NK-92 treated with Interleukin-12 subunit alpha and Interleukin-12 subunit beta, amount 100 ng/mL, for 24 hours (cell line): ENCODE data around the gene RIPOR2.

ENCODE experiments used
- DNase-seq: peaks from one replicate; lab custom pipeline; 2025; lab: John Stamatoyannopoulos, UW

Gene RIPOR2, protein sequence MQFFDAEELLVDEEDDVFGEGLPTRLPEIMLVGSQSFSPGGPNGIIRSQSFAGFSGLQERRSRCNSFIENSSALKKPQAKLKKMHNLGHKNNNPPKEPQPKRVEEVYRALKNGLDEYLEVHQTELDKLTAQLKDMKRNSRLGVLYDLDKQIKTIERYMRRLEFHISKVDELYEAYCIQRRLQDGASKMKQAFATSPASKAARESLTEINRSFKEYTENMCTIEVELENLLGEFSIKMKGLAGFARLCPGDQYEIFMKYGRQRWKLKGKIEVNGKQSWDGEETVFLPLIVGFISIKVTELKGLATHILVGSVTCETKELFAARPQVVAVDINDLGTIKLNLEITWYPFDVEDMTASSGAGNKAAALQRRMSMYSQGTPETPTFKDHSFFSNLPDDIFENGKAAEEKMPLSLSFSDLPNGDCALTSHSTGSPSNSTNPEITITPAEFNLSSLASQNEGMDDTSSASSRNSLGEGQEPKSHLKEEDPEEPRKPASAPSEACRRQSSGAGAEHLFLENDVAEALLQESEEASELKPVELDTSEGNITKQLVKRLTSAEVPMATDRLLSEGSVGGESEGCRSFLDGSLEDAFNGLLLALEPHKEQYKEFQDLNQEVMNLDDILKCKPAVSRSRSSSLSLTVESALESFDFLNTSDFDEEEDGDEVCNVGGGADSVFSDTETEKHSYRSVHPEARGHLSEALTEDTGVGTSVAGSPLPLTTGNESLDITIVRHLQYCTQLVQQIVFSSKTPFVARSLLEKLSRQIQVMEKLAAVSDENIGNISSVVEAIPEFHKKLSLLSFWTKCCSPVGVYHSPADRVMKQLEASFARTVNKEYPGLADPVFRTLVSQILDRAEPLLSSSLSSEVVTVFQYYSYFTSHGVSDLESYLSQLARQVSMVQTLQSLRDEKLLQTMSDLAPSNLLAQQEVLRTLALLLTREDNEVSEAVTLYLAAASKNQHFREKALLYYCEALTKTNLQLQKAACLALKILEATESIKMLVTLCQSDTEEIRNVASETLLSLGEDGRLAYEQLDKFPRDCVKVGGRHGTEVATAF

DNA sequence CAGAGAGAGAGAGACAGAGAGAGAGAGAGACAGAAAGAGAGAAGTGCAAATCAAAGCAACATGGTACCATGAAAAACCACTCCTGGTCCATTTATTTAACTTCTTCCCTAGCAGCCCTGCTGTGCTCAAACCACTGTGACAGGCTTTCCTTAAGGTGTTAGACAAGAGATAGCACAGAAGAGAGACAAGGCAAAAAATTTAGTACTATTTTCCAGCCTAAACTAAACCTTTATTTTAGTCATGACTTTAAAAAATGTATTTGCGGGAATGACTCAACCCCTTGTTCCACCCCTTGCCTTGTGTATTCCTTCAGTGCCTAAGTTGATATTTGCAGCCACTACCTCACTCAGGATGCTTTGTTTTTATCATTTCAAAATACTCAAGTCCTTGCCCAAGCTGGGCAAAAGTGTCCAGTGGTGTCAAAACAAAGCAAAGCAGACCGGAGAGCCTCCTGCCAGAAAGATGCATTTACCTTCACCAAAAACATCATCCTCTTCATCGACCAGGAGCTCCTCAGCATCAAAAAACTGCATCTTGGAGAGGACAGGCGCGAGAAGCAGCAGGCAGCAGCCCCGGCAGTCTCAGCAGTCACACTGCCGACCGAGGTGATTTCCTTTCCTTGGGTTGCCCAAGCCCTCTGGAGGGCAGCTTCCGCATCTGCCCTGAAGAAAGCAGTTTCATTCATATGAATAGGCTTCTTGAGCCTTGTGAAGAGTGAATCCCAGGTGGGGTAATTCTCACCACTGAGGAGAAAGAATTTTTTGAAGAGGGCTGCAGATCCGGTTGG, at the start of gene RIPOR2:
TSS of gene RIPOR2 (minus strand) at position 595 of the 787 bp plus-strand sequence. CDS start at position 533, 62 bp downstream.
- no peak for DNase-seq

DNA sequence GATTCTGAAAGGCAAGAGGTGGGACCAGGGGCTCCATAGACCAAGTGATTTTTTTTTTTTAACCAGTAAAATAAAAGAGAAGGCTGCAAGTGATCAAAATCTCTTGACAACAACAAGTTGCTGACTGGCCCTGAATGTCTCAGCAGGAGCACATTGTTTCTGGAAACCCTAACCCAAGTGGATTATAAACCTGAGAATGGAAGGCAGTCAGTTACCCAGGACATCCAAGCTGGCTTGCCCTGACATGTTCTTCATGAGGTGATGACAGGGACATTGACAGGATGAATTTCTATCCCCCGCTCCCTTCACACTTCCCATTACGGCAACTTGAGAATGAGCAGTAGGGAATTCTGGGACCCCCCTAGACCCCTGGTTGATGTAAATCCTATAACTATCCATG, 49.6 kb upstream of the RIPOR2 start:
- no peak for DNase-seq

DNA sequence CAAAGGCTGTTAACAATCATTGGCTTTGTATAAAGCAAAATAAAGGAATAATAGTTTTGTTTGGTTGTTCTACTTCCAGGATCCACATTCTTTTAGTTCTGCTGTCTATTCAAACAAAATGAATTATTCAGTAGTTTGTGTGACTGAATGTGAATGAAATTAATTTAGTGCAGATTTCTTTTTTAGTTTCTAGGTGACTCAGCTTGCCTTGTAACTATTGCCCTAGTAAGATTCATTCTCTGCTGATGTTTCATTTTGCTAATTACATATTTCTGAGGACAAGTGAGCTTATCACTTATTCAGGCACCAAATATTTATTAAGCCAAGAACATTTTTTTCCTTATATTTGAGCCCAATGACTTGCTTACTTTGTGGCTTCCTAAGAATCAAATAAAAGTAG, 46.5 kb upstream of the RIPOR2 start:
- DNase-seq: no peak

DNA sequence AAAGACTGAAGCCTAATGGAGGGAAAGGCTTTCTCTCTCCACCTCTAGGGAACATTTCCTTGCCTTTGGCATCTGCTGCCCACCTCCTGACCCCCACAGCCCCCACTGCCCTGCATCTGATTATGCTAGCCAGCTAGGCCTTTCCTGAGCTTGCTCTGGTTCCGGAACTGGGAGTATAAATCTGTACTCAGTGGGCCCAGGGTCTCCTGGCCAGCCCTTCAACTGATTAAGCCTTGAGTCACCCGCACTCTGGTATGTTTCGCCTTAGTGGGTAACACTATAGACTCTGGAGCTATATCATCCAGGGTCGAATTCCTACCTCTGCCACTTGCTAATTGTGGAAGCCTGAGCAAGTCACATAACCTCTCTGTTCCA, 45.6 kb upstream of the RIPOR2 start:
- DNase-seq: no peak

DNA sequence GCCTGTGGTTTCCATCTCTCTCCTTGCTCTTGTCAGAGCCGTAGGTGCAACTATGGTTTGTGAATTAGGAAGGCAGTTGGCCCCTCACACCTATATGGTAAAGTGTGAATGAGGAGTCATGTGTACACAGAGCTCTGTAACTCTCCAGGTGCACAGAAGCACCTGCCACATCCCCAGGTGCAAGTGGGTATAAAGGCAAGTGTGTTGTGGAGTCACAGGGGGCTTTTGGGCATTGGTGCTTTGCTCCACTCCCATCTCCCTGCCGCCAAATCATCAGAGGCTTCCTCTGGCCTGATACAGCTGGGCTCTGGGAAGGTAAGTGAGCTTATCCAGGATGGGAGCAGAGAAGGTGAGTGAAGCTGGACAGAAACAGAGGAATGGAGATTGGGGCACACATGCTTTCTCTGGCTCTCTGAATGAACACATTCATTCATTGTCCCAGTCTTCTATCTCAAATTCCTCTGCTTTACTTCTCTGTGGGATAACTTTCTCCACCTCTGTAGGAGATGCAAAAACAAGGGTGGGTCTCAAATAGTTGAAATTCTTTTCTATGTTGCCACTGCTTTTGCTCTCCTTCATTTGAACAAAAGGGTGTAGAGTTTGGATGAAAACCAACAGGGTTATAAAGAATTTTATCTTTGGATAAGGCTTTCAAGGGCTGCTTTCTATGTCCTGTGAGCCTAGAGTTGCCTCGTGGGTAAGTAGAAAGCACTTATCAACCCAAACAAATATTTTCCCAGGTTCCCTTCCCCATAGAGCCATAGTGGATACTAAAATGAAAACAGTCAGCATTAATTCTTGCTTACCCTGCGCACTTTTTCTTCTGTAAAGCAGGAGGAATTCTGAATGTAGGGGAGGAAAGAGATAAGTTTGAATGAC, 45.0 kb upstream of the RIPOR2 start:
- no peak for DNase-seq

DNA sequence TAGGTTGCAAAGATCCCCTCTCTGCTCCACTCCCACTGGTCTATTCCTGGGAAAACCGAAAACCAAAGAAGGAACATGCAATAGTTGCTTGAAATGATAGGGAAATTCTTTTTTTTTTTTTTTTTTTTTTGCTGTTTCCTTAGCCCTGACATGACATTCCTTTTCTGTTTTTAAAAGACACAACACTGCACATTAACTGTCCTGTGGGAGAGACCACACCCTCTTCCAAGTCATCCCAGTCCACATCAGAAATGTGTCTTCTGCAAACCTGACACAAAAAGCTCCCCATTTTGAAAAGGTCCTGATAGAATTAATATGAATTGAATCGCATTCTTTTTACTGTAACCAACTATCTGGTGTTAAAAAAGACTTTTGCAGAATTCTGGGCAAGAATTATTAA, 43.4 kb upstream of the RIPOR2 start:
- DNase-seq: no peak

DNA sequence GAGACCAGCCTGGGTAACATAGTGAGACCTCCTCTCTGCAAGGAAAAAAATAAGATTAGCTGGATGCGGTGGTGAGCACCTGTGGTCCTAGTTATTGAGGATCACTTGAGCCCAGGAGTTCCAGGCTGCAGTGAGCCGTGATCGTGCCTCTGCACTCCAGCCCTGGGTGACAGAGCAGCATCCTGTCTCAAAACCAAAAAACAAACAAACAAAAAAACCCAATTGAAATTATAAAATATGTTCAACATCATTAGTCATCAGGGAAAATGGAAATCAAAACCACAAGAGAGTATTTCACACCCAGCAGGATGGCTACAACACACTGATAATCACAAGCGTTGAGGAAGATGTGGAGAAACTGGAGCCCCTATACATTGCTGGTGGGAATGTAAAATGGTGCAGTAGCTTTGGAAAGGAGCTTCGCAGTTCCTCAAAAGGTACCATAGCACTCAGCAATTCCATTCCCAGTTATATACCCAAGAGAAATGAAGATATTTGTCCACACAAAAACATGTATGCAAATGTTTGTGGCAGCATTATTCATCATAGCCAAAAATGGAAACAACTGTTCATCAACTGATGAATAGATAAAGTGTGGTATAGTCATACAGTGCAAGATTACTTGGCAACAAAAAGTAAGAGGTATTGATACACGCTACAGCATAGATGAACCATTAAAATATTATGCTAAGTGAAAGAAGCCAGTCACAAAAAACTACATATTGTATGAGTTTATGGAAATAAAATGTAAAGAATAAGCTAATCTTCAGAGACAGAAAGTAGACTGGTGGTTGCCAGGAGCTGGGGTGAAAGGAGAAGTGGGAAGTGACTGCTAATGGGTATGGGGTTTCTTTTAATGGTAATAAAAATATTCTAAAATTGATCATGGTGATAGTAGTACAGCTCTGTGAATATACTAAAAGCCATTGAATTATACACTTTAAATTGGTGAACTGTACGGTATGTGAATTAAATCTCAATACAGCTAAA, 38.7 kb upstream of the RIPOR2 start:
- DNase-seq: no peak

DNA sequence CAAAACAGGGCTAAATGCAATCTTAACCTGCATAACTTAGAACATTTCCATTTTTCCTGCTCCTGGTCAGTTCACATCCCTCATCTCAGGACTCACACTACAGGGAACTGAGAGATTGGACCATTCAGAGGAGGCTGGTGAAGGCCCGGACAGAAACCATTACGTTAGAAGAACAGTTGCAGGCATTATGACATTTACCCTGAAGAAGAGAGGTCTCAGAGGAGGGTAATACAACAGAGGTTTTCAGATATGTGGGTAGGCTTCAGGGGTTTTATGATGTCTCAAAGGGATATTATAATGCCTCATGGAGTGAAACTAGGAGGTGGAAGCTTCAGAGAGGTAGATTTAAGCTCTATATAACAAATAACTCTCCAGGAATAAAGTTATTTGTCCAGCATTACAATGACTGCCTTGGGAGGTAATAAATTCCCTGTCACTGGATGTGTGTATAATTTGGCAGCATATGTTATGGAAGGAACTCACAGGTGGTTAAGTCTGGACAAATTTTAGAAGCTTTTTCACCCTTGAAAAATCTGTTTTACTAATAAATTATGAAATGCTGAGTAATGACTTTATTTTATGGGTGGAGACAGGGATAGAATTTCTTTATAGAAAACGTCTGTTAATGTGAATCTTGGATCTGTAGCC, 36.7 kb upstream of the RIPOR2 start:
- no peak for DNase-seq

DNA sequence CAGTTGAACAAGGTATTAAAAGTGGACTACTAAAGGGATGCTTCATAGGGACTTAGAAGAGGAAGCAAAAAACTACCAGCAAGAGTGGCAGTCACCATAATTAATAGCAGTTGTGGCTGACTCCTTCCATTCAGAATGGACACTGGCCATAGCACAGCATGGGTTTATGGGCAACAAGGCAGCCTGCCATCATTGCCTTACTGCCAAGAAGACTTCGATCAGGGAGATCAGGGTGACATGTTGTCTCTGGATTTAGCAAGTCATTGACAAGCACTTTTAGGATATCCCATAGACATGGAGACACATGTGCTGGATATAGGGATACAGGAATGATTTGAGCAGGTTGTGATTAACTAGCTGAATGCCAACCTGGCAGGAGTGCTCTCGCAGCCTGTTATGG, 35.3 kb upstream of the RIPOR2 start:
- no peak for DNase-seq

DNA sequence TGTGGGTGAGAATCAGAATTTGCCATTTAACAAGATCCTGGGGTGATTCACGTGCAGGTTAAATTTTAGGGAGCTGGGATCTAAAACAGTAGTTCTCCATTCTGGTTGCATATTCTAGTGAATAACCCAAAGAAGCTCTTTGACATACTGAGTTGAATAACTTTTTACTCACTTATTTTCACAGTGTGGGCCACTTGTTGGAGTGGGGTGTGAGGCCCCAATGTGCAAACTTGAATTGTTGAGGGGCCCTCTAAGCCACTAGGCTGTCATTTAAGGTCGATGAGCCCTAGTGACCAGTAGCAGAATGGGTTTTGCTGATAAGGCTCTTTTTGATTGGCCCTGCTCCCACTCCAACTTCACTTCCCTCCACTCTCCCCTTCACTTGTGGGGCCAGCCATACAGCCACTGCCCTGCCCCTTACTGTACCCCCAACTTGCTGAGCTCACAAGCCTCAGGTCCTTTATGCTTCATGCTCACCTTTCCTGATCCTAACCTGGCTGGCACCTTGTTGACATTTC, 33.6 kb upstream of the RIPOR2 start:
- DNase-seq: no peak

DNA sequence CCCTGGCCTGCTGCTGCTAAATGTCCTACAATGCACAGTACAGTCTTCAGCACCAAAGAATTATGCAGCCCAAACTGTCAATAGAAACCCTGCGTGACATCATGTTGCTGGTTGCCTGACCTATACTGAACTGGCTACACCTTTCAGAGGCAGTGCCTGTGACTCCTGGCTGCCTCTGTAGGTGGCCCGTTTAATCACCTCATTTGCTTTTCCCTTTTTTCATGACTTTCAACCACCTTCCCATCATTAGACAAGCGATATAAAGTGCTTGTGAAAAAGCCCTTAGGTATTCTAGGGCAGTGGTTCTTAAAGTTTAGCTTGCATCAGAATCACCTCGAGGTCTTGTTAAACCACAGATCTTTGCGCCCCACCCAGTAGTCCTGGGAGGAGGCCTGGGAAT, 33.0 kb upstream of the RIPOR2 start:
- no peak for DNase-seq

DNA sequence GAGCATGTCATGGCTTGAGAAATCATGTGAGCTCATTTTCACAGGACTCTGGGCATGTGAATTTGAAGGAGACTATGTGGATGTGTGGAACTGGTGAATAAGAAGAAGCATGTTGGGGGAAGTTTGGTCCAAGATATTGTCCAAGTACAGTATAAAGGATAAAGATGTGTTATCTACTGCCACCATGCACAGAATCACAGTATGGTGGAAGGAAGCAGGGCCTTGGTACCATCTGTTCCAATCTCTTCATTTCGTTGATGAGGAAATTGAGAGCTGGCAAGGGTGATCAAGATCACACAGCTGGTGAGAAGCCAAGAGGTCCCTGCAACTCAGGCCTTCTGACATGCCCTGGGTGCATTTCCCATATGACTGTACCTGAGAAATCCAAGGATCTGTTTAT, 31.5 kb upstream of the RIPOR2 start:
- DNase-seq: no peak

DNA sequence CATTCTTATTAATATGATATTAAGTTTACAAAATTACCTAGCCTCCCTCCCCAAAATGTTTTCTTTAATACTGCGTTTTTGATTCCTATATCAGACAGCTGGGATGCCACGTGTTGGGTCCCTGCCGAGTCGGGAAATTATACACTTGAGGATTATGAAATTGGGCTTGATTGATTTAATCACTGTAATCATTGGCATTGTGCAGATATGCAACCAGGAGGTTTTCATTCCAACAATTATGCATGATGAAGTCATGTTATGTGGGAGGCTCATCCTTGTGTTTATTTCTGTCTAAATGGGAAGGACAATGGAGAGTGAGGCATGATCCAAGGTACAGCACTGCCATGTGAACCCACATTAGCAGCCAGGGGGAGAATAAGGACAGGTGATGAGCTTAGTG, 30.6 kb upstream of the RIPOR2 start:
- DNase-seq: no peak

DNA sequence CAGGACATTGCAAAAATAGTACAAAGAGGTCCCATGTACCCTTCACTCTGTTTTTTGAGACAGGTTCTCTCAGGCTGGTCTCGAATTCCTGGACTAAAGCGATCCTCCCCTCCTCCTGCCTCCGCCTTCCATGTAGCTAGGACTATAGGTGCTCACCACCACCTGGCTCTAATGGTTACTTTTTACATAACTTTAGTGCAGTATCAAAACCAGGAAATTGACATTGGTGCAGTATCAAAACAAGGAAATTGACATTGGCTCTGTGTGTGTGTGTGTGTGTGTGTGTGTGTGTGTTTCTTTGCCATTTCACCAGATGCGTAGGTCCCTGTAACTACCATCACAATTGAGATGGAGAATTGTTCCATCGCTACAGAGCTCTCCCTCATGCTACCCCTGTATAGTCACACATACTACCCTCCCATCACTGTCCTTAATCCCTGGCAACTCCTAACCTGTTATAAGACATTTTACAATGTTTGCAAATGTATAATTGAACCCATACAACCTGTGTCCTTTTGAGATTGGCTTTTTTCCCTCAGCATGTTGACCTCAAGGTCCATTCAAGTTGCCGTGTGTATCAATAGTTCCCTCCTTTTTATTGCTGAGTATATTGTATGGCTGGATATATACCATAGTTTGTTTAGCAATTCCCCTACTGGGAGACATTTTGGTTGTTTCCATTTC, 28.3 kb upstream of the RIPOR2 start:
- no peak for DNase-seq

DNA sequence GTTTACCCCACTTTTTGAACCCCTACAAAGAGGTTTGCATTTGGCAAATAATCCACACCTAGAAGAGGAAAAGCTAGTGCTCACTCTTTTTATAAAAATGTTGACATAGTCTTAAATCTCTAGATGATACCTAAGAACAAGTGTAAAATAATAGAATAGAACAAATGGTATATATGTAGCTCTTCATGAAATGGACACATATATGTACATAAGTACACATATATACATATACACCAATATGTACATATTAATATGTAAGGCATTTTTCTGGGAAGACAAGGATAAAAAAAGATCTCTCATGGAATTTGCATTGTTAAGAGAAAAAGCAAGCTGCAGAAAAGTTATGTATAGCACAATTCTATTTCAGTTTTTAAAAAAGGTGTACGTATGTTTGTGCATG, 27.6 kb upstream of the RIPOR2 start:
- no peak for DNase-seq

DNA sequence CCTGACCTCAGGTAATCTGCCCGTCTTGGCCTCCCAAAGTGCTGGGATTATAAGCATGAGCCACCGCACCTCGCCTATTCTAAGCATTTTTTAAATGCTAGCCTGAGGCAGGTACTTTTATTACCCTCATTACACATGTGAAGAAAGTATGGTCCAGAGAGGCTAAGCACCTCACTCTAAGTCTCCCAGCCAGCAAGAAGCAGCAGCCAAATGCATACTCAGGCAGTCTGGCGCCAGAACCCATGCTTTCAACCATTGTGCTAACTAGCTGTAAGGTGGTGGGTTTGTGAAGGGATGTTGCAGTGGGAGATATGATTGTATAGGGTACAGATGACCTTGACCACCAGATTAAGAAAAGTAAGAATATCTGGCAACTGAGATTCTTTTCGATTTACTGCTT, 26.1 kb upstream of the RIPOR2 start:
- no peak for DNase-seq

DNA sequence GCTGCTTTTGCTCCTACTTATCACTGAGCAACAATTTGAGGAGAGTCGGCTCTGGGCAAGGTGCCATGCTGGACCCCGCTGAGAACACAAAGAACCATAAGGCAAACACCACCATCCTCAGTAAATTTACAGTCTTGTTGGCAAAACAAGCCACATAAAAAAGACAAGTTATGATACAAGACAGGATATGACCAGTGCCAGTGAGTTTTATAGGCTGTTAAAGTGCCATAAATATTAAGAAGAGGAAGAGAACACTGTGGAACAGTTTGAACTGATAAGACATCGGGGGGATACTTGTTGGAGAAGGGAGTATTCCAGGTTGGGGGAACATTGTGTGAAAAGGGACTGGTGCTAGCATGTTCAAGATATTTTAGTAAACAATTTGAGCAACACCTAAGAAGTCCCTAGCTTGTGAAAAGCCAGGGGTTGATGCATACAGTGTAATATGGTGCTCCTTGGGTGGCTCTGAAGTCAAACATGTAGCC, 25.3 kb upstream of the RIPOR2 start:
- no peak for DNase-seq

DNA sequence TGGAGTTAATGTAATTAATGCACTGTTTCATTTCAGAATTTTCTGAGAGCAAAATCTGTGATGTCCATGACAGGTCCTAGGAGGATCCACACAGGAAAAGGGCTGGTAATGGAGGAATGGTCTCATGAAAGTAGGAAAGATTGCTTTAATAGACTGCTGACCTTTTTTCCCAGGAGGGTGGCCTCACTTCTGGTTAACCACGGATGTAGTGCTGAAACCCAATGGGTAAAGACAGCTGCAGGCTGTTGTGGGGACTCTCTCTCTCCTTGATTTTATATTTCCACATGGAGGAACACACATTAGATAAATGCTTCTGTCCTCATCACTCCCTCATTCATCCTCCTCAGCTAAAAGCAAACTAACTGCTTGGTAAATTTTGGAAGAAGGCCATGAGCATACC, 23.6 kb upstream of the RIPOR2 start:
- DNase-seq: no peak
